Liver (tissue), 9 donors: ENCODE measurements around the gene MTMR1. TPM values are rescaled to one million over a fixed set of nuclear protein-coding genes. Genes with fewer than 3 reads are reported as not detected.

Source experiments
- DNase-seq: peaks from one replicate; pipeline ENCODE4 v3.0.0-alpha.2; 2017; ENCODE audit warnings: low spot score
- H3K27ac ChIP-seq, 2 donors: one replicate each; pipeline ENCODE4 v1.7.0; 2013; ENCODE audit warnings: inconsistent platforms in 2 of 2, low read length in 2 of 2, control low read depth in 1 of 2, low read depth in 1 of 2, mild to moderate bottlenecking in 1 of 2
- H3K27me3 ChIP-seq, 4 donors: one replicate each; pipeline versions ENCODE4 v1.6.1 to v1.7.0; 2013; ENCODE audit warnings: low read length in 3 of 4, inconsistent platforms in 1 of 4, mild to moderate bottlenecking in 1 of 4, moderate library complexity in 1 of 4; ENCODE audit not compliant: control insufficient read depth in 4 of 4, insufficient read depth in 4 of 4
- H3K36me3 ChIP-seq, 4 donors: one replicate each; pipeline versions ENCODE4 v1.6.1 to v1.7.0; 2013; ENCODE audit warnings: low read length in 3 of 4, mild to moderate bottlenecking in 3 of 4, low read depth in 1 of 4, moderate library complexity in 1 of 4; ENCODE audit not compliant: control insufficient read depth in 4 of 4, insufficient read depth in 3 of 4
- H3K4me1 ChIP-seq, 4 donors: one replicate each; pipeline versions ENCODE4 v1.6.1 to v1.7.0; 2013; ENCODE audit warnings: low read length in 3 of 4, mild to moderate bottlenecking in 3 of 4, moderate library complexity in 1 of 4; ENCODE audit not compliant: control insufficient read depth in 4 of 4, insufficient read depth in 4 of 4
- H3K4me3 ChIP-seq, 3 donors: one replicate each; pipeline versions ENCODE4 v1.6.1 to v1.7.0; 2013; ENCODE audit warnings: low read length in 3 of 3, control low read depth in 1 of 3, low read depth in 1 of 3, mild to moderate bottlenecking in 1 of 3
- H3K9ac ChIP-seq, 2 donors: one replicate each; pipeline ENCODE4 v1.7.0; 2013; ENCODE audit warnings: low read length in 2 of 2, mild to moderate bottlenecking in 2 of 2, moderate library complexity in 2 of 2, control low read depth in 1 of 2, low read depth in 1 of 2
- H3K9me3 ChIP-seq, 4 donors: one replicate each; pipeline versions ENCODE4 v1.6.1 to v1.7.0; 2013; ENCODE audit warnings: low read length in 3 of 4; ENCODE audit not compliant: control insufficient read depth in 4 of 4
- ATF3 ChIP-seq: IDR thresholded peaks from 2 replicates; pipeline ENCODE4 v1.6.1; 2016; ENCODE audit warnings: antibody characterized with exemption
- CTCF ChIP-seq: fragments of 150-350 bp; IDR thresholded peaks from 2 replicates; pipeline ENCODE4 v1.5.1; 2017; ENCODE audit warnings: improper control_type of control experiment, low read depth, low read length; ENCODE audit not compliant: missing input control
- EGR1 ChIP-seq, 2 donors: IDR thresholded peaks; 2 replicates each; pipeline ENCODE4 v1.6.1; 2016 to 2018; ENCODE audit warnings: antibody characterized with exemption in 2 of 2, low read depth in 2 of 2
- FOXA1 ChIP-seq: IDR thresholded peaks from 2 replicates; pipeline ENCODE4 v1.6.1; 2016; ENCODE audit warnings: antibody characterized with exemption
- GABPA ChIP-seq, 2 donors: IDR thresholded peaks in 1 of 2; conservative IDR thresholded peaks in 1 of 2; 2 replicates each; pipeline ENCODE4 v1.6.1; 2016; ENCODE audit warnings: antibody characterized with exemption in 2 of 2, mild to moderate bottlenecking in 1 of 2, moderate library complexity in 1 of 2
- HNF4G ChIP-seq: IDR thresholded peaks from 2 replicates; pipeline ENCODE4 v1.6.1; 2016; ENCODE audit warnings: antibody characterized with exemption
- NR2F2 ChIP-seq: IDR thresholded peaks from 2 replicates; pipeline ENCODE4 v1.6.1; 2016; ENCODE audit warnings: antibody characterized with exemption
- REST ChIP-seq: IDR thresholded peaks from 2 replicates; pipeline ENCODE4 v1.6.1; 2016; ENCODE audit warnings: antibody characterized with exemption, mild to moderate bottlenecking
- RXRA ChIP-seq, 2 donors: IDR thresholded peaks; 2 replicates each; pipeline ENCODE4 v1.6.1; 2017 to 2018; ENCODE audit warnings: antibody characterized with exemption in 2 of 2, mild to moderate bottlenecking in 1 of 2
- YY1 ChIP-seq: IDR thresholded peaks from 2 replicates; pipeline ENCODE4 v1.6.1; 2016; ENCODE audit warnings: antibody characterized with exemption, mild to moderate bottlenecking
- ZBTB33 ChIP-seq: IDR thresholded peaks from 2 replicates; pipeline ENCODE4 v1.6.1; 2016; ENCODE audit warnings: antibody characterized with exemption
- WGBS: extraction: QIAGEN DNeasy Blood & Tissue Kit; methylation state at CpG from one replicate; pipeline ENCODE4 v1.1.7; 2013; 5-methylcytosine and 5-hydroxymethylcytosine counted together
- polyA plus RNA-seq, 2 donors: library from polyadenylated mRNA; stranded (reverse) in 1 of 2; unstranded in 1 of 2; fragments of 200-250 nt in 1 of 2; fragments of >200 nt in 1 of 2; fragmentation: Nextera tagmentation in 1 of 2; extraction: Ambion mirVana in 1 of 2; gene quantifications; one replicate each; pipeline versions ENCODE4 v1.2.1 to v1.2.3, GENCODE V29; 2013 to 2015
- total RNA-seq, 2 donors: library from RNA; depleted of rRNA; stranded (reverse); fragments of >200 nt; gene quantifications; one replicate each; pipeline ENCODE4 v1.2.3, GENCODE V29; 2014
- donor health status: healthy.
- donor health status: healthy.
- donor health status: healthy.
- donor health status: healthy.
- donor health status: healthy.

MTMR1 gene
- total and polyA plus RNA-seq, 4 donors, result 2.5 to 13.4 (median 7.8) TPM

- no peaks in the 10 kb centered on the region for H3K4me1 ChIP-seq
These were observed 60.8 kb downstream of the MTMR1 start for GRCh38 chrX:150753968-150754367.

GRCh38 chrX:150757371-150757770, 64.2 kb downstream of the MTMR1 start:
- TF ChIP-seq ZBTB33, result no peak
- TF ChIP-seq YY1, result no peak
- no peak for TF ChIP-seq NR2F2
- TF ChIP-seq EGR1 (IDR thresholded peaks at IDR 0.05; ENCODE audit: low read depth in 2 of 2), result no peak
- TF ChIP-seq GABPA (IDR thresholded peaks at IDR 0.05 in 1 of 2, conservative IDR thresholded peaks at IDR 0.05 in 1 of 2), result no peak
- TF ChIP-seq REST, result no peak
- TF ChIP-seq RXRA (IDR thresholded peaks at IDR 0.05), result no peak
- TF ChIP-seq ATF3, result no peak
- no peak for TF ChIP-seq HNF4G
- TF ChIP-seq CTCF, result no peak
- WGBS, result 98% methylated on average over 5 of the region's 5 CpGs
- peaks cover 0 to 5% (median 3%) of the 10 kb centered on the region in 4 donors for H3K36me3 ChIP-seq

More at GRCh38 chrX:150753968-150754367, 60.8 kb downstream of the MTMR1 start:
- DNase-seq, result no peak
- TF ChIP-seq HNF4G (no peak), YY1 (no peak), FOXA1 (no peak)
- H3K9me3 ChIP-seq, result no peaks in the 10 kb centered on the region
- H3K36me3 ChIP-seq, result peaks cover 0 to 5% (median 3%) of the 10 kb centered on the region in 4 donors
- no peak overlapping the region for H3K27ac ChIP-seq
- no peak overlapping the region for H3K4me3 ChIP-seq
- H3K27me3 ChIP-seq, result no peaks in the 10 kb centered on the region
- H3K9ac ChIP-seq, result no peak overlapping the region
- WGBS, result 68% methylated on average over 4 of the region's 4 CpGs

More at GRCh38 chrX:150757371-150757770, 64.2 kb downstream of the MTMR1 start:
- Histone ChIP-seq H3K9me3 (no peaks in the 10 kb centered on the region), H3K9ac (no peak overlapping the region), H3K27me3 (no peaks in the 10 kb centered on the region), H3K27ac (no peak overlapping the region), H3K4me1 (no peaks in the 10 kb centered on the region), H3K4me3 (no peak overlapping the region)
- no peak for DNase-seq
